Body of pancreas (tissue), 4 donors: Measurements from ENCODE around the gene IKZF3.

Source experiments
- POLR2A ChIP-seq, 3 donors: fragments of 450-650 bp; IDR thresholded peaks; one replicate each; pipeline ENCODE4 v1.6.1; 2016; ENCODE audit warnings: antibody characterized with exemption in 3 of 3, mild to moderate bottlenecking in 2 of 3
- TF ChIP-seq, protein P1 (sequence below), 7 experiments: fragments of 450-650 bp in 4 of 7; fragments of 200-600 bp in 3 of 7; sonication (generic) in 3 of 7; IDR thresholded peaks; one replicate each; pipeline ENCODE4 v1.5.1; 2016 to 2019; ENCODE audit warnings: antibody characterized with exemption in 7 of 7

DNA sequence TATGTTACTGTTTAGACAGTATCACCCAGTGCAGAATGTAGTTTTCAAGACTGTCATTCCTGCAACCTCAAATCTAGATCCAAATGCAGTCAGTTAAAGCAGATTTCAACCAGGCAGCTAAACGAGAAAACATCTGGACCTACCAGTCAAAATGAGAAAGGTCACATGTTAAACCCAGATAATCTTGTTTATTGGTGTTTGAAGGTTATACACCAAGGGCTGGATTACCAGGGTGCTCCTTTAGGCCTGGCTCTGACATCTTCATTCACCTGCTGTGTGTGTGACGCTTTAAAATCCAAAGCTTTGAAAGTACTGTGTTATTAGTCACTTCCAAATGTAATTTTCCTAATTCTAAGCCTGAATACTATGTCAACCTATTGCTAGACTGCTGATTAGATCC lies 54.9 kb downstream of the IKZF3 start:
- TF ChIP-seq, protein P1, sequence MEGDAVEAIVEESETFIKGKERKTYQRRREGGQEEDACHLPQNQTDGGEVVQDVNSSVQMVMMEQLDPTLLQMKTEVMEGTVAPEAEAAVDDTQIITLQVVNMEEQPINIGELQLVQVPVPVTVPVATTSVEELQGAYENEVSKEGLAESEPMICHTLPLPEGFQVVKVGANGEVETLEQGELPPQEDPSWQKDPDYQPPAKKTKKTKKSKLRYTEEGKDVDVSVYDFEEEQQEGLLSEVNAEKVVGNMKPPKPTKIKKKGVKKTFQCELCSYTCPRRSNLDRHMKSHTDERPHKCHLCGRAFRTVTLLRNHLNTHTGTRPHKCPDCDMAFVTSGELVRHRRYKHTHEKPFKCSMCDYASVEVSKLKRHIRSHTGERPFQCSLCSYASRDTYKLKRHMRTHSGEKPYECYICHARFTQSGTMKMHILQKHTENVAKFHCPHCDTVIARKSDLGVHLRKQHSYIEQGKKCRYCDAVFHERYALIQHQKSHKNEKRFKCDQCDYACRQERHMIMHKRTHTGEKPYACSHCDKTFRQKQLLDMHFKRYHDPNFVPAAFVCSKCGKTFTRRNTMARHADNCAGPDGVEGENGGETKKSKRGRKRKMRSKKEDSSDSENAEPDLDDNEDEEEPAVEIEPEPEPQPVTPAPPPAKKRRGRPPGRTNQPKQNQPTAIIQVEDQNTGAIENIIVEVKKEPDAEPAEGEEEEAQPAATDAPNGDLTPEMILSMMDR (IDR thresholded peaks at IDR 0.05), result no peak
- no peak for TF ChIP-seq POLR2A (IDR thresholded peaks at IDR 0.05)
